ENCODE results near the gene LRRC37A2.
"Not testable (repeated sequence)": the region's sequence is repeated elsewhere in the genome, so short reads cannot be mapped to it uniquely, and the experiment has no call there.

Gene LRRC37A2
- 2.5 to 11.3 (median 5.1) reads per million in 18 experiments for total RNA-seq

- not testable (repeated sequence) for DNase-seq
These were observed at the start of gene LRRC37A2 for GRCh38 chr17:46512168-46512567. Gene LRRC37A2 (plus strand): TSS chr17:46512468. CDS start chr17:46512713, 245 bp downstream.

GRCh38 chr17:46467618-46468017, 44.6 kb upstream of the LRRC37A2 start:
- not testable (repeated sequence) for DNase-seq

DNA sequence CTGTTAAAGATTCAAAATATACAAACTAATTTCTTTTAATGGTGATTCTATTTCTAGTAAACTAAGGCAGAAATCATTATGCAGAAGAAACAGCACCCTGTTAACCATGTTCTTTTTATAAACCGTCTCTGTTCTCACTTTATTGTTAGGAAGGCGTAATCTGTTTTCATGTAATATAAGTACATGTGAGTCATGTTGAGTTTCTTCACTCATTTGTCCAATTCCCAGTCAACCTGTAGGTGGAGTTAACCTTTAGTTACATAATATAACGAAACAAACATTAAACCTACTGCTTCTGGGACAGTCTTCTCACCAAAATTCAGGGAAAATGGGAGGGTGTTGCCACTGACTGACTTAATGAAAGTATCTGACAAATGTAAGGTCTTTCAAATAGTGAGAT, 37.8 kb upstream of the LRRC37A2 start:
- not testable (repeated sequence) for DNase-seq

DNA sequence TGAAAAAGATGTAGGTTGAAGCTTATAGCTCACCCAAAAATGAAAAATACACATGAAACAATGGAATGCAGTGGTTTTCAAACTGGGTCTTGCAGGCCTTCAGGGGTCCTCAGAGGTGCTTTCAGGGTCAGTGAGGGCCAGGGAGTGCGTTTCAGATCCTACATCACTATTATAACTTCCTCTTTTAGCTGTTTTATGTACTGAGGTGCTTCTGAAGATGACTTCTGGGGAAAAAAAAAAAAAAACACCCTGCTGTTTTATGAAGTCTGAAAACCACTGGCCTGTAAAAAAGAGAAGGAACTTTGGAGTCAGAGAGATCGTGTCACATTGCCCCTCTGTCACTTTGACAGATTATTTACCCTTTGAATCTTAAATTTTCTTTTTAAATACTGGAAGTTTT, 36.7 kb upstream of the LRRC37A2 start:
- not testable (repeated sequence) for DNase-seq

GRCh38 chr17:46478823-46479222, 33.4 kb upstream of the LRRC37A2 start:
- not testable (repeated sequence) for DNase-seq

- DNase-seq, result not testable (repeated sequence)
These were observed 31.0 kb upstream of the LRRC37A2 start for GRCh38 chr17:46481310-46481709.

GRCh38 chr17:46492021-46492420, 20.2 kb upstream of the LRRC37A2 start:
- DNase-seq, result not testable (repeated sequence)

GRCh38 chr17:46499437-46500139, 12.7 kb upstream of the LRRC37A2 start:
- not testable (repeated sequence) for DNase-seq

GRCh38 chr17:46505896-46506295, 6.4 kb upstream of the LRRC37A2 start:
- DNase-seq, result not testable (repeated sequence)

DNA sequence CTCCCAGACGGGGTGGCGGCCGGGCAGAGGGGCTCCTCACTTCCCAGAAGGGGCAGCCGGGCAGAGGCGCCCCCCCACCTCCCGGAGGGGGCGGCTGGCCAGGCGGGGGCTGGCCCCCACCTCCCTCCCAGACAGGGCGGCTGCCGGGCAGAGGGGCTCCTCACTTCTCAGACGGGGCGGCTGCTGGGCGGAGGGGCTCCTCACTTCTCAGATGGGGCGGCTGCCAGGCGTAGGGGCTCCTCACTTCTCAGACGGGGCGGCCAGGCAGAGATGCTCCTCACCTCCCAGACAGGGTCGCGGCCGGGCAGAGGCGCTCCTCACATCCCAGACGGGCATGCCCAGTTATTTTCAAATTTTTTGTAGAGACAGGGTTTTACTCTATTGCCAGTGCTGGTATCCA, 22.4 kb downstream of the LRRC37A2 start:
- not testable (repeated sequence) for DNase-seq

GRCh38 chr17:46548607-46549006, 36.3 kb downstream of the LRRC37A2 start:
- not testable (repeated sequence) for DNase-seq

DNA sequence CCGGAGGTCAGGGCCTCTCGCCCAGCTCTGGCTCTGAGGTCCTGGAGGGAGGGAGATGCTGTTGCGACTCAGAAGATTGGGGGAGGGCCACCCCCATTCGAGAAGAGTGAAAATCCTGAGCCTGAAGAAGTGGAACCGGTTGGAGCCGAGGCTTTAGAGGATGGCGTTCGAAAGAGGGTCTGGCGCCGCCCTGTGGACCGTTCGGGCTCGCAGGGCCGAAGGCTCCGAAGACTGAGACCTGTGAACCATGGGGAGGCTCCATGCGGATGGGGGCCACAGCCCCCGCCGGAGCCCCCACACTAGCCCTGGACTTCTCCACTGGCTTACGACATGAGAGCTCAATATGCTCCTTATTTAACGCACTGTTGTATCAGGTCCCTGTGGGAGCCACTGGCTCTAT, 46.9 kb downstream of the LRRC37A2 start:
- not testable (repeated sequence) for DNase-seq

- DNase-seq, result not testable (repeated sequence)
These were observed 47.8 kb downstream of the LRRC37A2 start for GRCh38 chr17:46560048-46560447.

GRCh38 chr17:46566284-46566683, 54.0 kb downstream of the LRRC37A2 start:
- DNase-seq, result not testable (repeated sequence)

GRCh38 chr17:46566980-46567379, 54.7 kb downstream of the LRRC37A2 start:
- DNase-seq, result not testable (repeated sequence)

DNA sequence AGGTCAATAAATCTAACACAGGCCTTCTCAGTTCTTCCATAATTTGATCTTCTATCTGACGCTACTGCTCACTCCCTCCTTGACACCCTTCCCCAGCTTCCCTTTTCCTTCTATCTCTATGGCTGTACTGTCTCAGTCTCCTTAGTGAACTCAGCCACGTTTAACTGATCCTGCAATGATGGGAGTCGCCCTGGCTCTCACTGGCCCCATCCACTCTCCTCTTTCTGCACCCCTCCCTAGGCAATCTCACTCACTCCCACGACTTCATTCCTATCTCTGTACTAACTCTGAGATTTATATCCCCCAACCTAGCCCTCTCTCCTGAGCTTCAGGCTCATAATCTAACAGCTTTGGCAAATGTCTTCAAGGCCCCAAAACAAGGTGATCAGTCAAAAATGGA, 59.5 kb downstream of the LRRC37A2 start:
- DNase-seq, result not testable (repeated sequence)

GRCh38 chr17:46579083-46580075, 67.1 kb downstream of the LRRC37A2 start, which contains the start of gene ARL17A:
Gene ARL17A (minus strand): TSS chr17:46579691. CDS start chr17:46576322, 3,369 bp downstream.
- not testable (repeated sequence) for DNase-seq

GRCh38 chr17:46580082-46580481, 67.8 kb downstream of the LRRC37A2 start:
- not testable (repeated sequence) for DNase-seq

- DNase-seq, result not testable (repeated sequence)
These were observed 73.2 kb downstream of the LRRC37A2 start for GRCh38 chr17:46585444-46585843.

GRCh38 chr17:46590157-46591146, 78.2 kb downstream of the LRRC37A2 start, which contains the start of gene NSF:
Gene NSF (plus strand): TSS chr17:46590669. CDS start chr17:46590776, 107 bp downstream.
- not testable (repeated sequence) for DNase-seq

GRCh38 chr17:46591332-46591731, 79.1 kb downstream of the LRRC37A2 start:
- DNase-seq, result not testable (repeated sequence)

All from inflammatory macrophage (primary cell).